Measurements from ENCODE around the gene KCND3. TPM values are rescaled to one million over a fixed set of nuclear protein-coding genes. Genes with fewer than 3 reads are reported as not detected.

KCND3 gene
- polyA plus RNA-seq, 3 donors, result not detected

DNA sequence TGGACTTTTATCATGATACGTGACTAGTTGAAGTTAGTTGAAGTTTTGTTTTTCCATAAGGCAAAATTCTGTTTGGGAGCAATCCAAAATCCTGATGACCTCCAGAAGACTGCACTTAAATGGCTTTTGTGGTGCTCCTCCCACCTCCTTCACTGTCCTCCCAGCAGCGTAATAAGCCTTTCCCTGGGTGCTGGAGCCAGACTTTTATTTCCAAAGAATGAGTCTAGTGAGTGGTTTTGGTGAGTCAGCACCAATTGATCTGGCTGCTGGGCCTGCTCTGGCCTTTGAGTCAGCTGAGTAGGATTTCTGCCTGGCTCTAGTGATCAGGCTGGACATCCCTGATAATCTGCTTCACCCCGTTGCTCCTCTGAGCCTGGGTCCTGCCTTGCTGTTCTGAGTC is 21.7 kb upstream of the KCND3 start:
- Histone ChIP-seq H3K27ac (ENCODE audit: low read depth in 1 of 2, low read length in 2 of 2) (no peak overlapping the region), H3K79me2 (ENCODE audit: insufficient read depth, low read length) (no peaks in the 10 kb centered on the region), H3K4me2 (replicated peaks; ENCODE audit: extremely low read depth, low read length, poor library complexity, severe bottlenecking) (no peak overlapping the region), H3K9ac (ENCODE audit: insufficient read depth, low read length, poor library complexity, severe bottlenecking) (no peak overlapping the region), H4K20me1 (ENCODE audit: insufficient read depth, low read length) (no peaks in the 10 kb centered on the region), H3K27me3 (ENCODE audit: control insufficient read depth in 2 of 2, insufficient read depth in 2 of 2, low read length in 2 of 2) (no peaks in the 10 kb centered on the region), H3K36me3 (replicated peaks in 1 of 2; ENCODE audit: control insufficient read depth in 1 of 2, insufficient read depth in 2 of 2, low read length in 2 of 2) (no peaks in the 10 kb centered on the region), H3K4me1 (ENCODE audit: control insufficient read depth in 1 of 2, insufficient read depth in 2 of 2, low read length in 2 of 2) (no peaks in the 10 kb centered on the region), H3K9me3 (replicated peaks in 1 of 2; ENCODE audit: control insufficient read depth in 1 of 2, insufficient read depth in 1 of 2, low read length in 2 of 2) (no peaks in the 10 kb centered on the region), H2AFZ (ENCODE audit: insufficient read depth, low read depth, low read length, poor library complexity, severe bottlenecking) (no peak overlapping the region), H3K4me3 (replicated peaks in 1 of 3; ENCODE audit: low read depth in 2 of 3, low read length in 3 of 3) (no peak overlapping the region)
- Mint-ChIP-seq H3K4me1 (no peaks in the 10 kb centered on the region), H3K4me3 (no peak overlapping the region), H3K27ac (no peak overlapping the region), H3K27me3 (ENCODE audit: low read depth in 3 of 3) (peaks cover 2 to 14% (median 2%) of the 10 kb centered on the region in 3 donors), H3K9me3 (peaks cover 0 to 7% (median 4%) of the 10 kb centered on the region in 7 donors), H3K36me3 (no peaks in the 10 kb centered on the region)
- no peak for TF ChIP-seq CTCF (IDR thresholded peaks at IDR 0.05)
- intact Hi-C loops (cut with micrococcal nuclease), result no loop called here
- no peak for DNase-seq
- 63% methylated on average over 2 of the region's 3 CpGs for WGBS (ENCODE audit: insufficient coverage)

DNA sequence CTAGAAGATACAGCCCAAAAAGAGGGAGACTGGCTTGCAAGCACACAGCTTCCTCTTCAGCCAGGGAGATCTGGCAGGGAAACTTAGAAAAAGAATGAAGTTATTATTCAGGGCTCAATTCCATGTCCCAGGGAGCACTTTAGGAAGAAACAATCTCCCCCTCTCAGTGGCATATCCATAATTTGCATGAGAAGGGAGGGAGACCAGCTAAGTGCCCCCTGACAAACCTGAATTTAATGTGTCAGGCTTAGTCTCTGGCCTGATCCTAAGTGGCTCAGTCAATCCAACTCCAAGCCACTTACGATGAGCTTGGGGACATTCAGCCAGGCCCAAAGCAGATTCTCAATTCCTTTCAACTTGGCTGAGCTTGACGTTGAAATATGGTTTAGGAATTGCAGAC is 17.7 kb upstream of the KCND3 start:
- no peak overlapping the region for H3K27ac ChIP-seq (ENCODE audit: low read depth in 1 of 2, low read length in 2 of 2)
- WGBS (ENCODE audit: insufficient coverage), result 100% methylated on average over 1 of the region's 2 CpGs
- H3K4me2 ChIP-seq (replicated peaks; ENCODE audit: extremely low read depth, low read length, poor library complexity, severe bottlenecking), result no peak overlapping the region
- Mint-ChIP-seq H3K4me1 (no peaks in the 10 kb centered on the region), H3K4me3 (no peak overlapping the region), H3K9me3 (no peaks in the 10 kb centered on the region), H3K36me3 (no peaks in the 10 kb centered on the region), H3K27me3 (ENCODE audit: low read depth in 3 of 3) (peaks cover 2 to 10% (median 8%) of the 10 kb centered on the region in 3 donors), H3K27ac (no peak overlapping the region)
- H3K9ac ChIP-seq (ENCODE audit: insufficient read depth, low read length, poor library complexity, severe bottlenecking), result no peak overlapping the region
- no peaks in the 10 kb centered on the region for H3K9me3 ChIP-seq (replicated peaks in 1 of 2; ENCODE audit: control insufficient read depth in 1 of 2, insufficient read depth in 1 of 2, low read length in 2 of 2)
- DNase-seq, result no peak
- TF ChIP-seq CTCF (IDR thresholded peaks at IDR 0.05), result no peak
- no peak overlapping the region for H3K4me3 ChIP-seq (replicated peaks in 1 of 3; ENCODE audit: low read depth in 2 of 3, low read length in 3 of 3)
- H3K36me3 ChIP-seq (replicated peaks in 1 of 2; ENCODE audit: control insufficient read depth in 1 of 2, insufficient read depth in 2 of 2, low read length in 2 of 2), result no peaks in the 10 kb centered on the region
- H3K27me3 ChIP-seq (ENCODE audit: control insufficient read depth in 2 of 2, insufficient read depth in 2 of 2, low read length in 2 of 2), result no peaks in the 10 kb centered on the region
- no peaks in the 10 kb centered on the region for H3K79me2 ChIP-seq (ENCODE audit: insufficient read depth, low read length)
- H4K20me1 ChIP-seq (ENCODE audit: insufficient read depth, low read length), result no peaks in the 10 kb centered on the region
- no peak overlapping the region for H2AFZ ChIP-seq (ENCODE audit: insufficient read depth, low read depth, low read length, poor library complexity, severe bottlenecking)
- intact Hi-C loops (cut with micrococcal nuclease), result no loop called here
- no peaks in the 10 kb centered on the region for H3K4me1 ChIP-seq (ENCODE audit: control insufficient read depth in 1 of 2, insufficient read depth in 2 of 2, low read length in 2 of 2)

Data from CD14-positive monocyte (primary cell).